CD14-positive monocyte (primary cell): ENCODE results near the gene SCN2B. TPM values are rescaled to one million over a fixed set of nuclear protein-coding genes. Genes with fewer than 3 reads are reported as not detected.
A peak's percentile ranks its signal among the peaks of the same experiment; 100 is the strongest.

Source experiments
- DNase-seq, 3 donors: peaks; one replicate each; pipeline ENCODE4 v3.0.0-alpha.2; 2011 to 2022
- H2AFZ ChIP-seq: 2 replicates; pipeline ENCODE4 v1.6.0; 2012; ENCODE audit warnings: mild to moderate bottlenecking, low read depth, low read length, inconsistent platforms; ENCODE audit not compliant: insufficient read depth, poor library complexity, severe bottlenecking
- H3K27ac ChIP-seq, 2 donors: 1 replicate in 1 of 2; 2 replicates in 1 of 2; pipeline ENCODE4 v1.5.1; 2012 to 2013; ENCODE audit warnings: low read length in 2 of 2, control low read depth in 1 of 2, inconsistent platforms in 1 of 2, low read depth in 1 of 2, mild to moderate bottlenecking in 1 of 2
- H3K27me3 ChIP-seq, 2 donors: one replicate each; pipeline versions ENCODE4 v1.6.0 to v1.6.1; 2011 to 2013; ENCODE audit warnings: low read length in 2 of 2; ENCODE audit not compliant: control insufficient read depth in 2 of 2, insufficient read depth in 2 of 2
- H3K36me3 ChIP-seq, 2 donors: replicated peaks in 1 of 2; 1 replicate in 1 of 2; 2 replicates in 1 of 2; pipeline versions ENCODE4 v1.5.1 to v1.6.1; 2012 to 2013; ENCODE audit warnings: low read length in 2 of 2, control low read depth in 1 of 2, inconsistent platforms in 1 of 2, mild to moderate bottlenecking in 1 of 2; ENCODE audit not compliant: insufficient read depth in 2 of 2, control insufficient read depth in 1 of 2
- H3K4me1 ChIP-seq, 2 donors: 1 replicate in 1 of 2; 2 replicates in 1 of 2; pipeline versions ENCODE4 v1.5.1 to v1.6.1; 2012 to 2013; ENCODE audit warnings: low read length in 2 of 2, control low read depth in 1 of 2, inconsistent platforms in 1 of 2, mild to moderate bottlenecking in 1 of 2, moderate library complexity in 1 of 2; ENCODE audit not compliant: insufficient read depth in 2 of 2, control insufficient read depth in 1 of 2
- H3K4me2 ChIP-seq: replicated peaks from 2 replicates; pipeline ENCODE3; 2012; ENCODE audit warnings: low read length, moderate library complexity, mild to moderate bottlenecking; ENCODE audit not compliant: poor library complexity, severe bottlenecking; ENCODE audit errors: extremely low read depth
- H3K4me3 ChIP-seq, 3 experiments: fragments of 200-600 bp in 1 of 3; sonication (generic) in 1 of 3; replicated peaks in 1 of 3; 1 replicate in 2 of 3; 2 replicates in 1 of 3; pipeline ENCODE4 v1.5.1; 2011 to 2013; ENCODE audit warnings: low read length in 3 of 3, mild to moderate bottlenecking in 3 of 3, control low read depth in 2 of 3, low read depth in 2 of 3, inconsistent platforms in 1 of 3, moderate library complexity in 1 of 3
- H3K79me2 ChIP-seq: 2 replicates; pipeline ENCODE4 v1.6.0; 2012; ENCODE audit warnings: mild to moderate bottlenecking, control low read depth, inconsistent platforms, low read length, moderate library complexity; ENCODE audit not compliant: insufficient read depth
- H3K9ac ChIP-seq: 2 replicates; pipeline ENCODE4 v1.6.0; 2017; ENCODE audit warnings: low read length, mild to moderate bottlenecking; ENCODE audit not compliant: insufficient read depth, poor library complexity, severe bottlenecking
- H3K9me3 ChIP-seq, 2 donors: replicated peaks in 1 of 2; 1 replicate in 1 of 2; 2 replicates in 1 of 2; pipeline versions ENCODE4 v1.5.1 to v1.6.1; 2012 to 2013; ENCODE audit warnings: low read length in 2 of 2, control low read depth in 1 of 2; ENCODE audit not compliant: control insufficient read depth in 1 of 2, insufficient read depth in 1 of 2
- H4K20me1 ChIP-seq: 2 replicates; pipeline ENCODE4 v1.6.0; 2012; ENCODE audit warnings: mild to moderate bottlenecking, low read length, control low read depth, moderate library complexity; ENCODE audit not compliant: insufficient read depth
- H3K27ac Mint-ChIP-seq, 7 donors: one replicate each; pipeline ENCODE4 v1.8.0; 2020; ENCODE audit warnings: mild to moderate bottlenecking in 7 of 7, mixed read lengths in 7 of 7, moderate library complexity in 6 of 7, inconsistent platforms in 2 of 7
- H3K27me3 Mint-ChIP-seq, 3 donors: one replicate each; pipeline ENCODE4 v1.8.0; 2021 to 2022; ENCODE audit warnings: low read depth in 3 of 3, mild to moderate bottlenecking in 3 of 3, mixed read lengths in 3 of 3, moderate library complexity in 3 of 3, inconsistent platforms in 1 of 3
- H3K36me3 Mint-ChIP-seq, 2 donors: one replicate each; pipeline ENCODE4 v1.8.0; 2020; ENCODE audit warnings: mixed read lengths in 2 of 2, inconsistent platforms in 1 of 2, mild to moderate bottlenecking in 1 of 2
- H3K4me1 Mint-ChIP-seq: one replicate; pipeline ENCODE4 v1.8.0; 2020; ENCODE audit warnings: mild to moderate bottlenecking, mixed read lengths
- H3K4me3 Mint-ChIP-seq, 2 donors: one replicate each; pipeline ENCODE4 v1.8.0; 2020; ENCODE audit warnings: mild to moderate bottlenecking in 2 of 2, mixed read lengths in 2 of 2, moderate library complexity in 1 of 2
- H3K9me3 Mint-ChIP-seq, 7 donors: one replicate each; pipeline ENCODE4 v1.8.0; 2020 to 2022; ENCODE audit warnings: mixed read lengths in 7 of 7, mild to moderate bottlenecking in 6 of 7, moderate library complexity in 6 of 7, inconsistent platforms in 2 of 7
- CTCF ChIP-seq: fragments of 200-600 bp; IDR thresholded peaks from one replicate; pipeline ENCODE4 v1.8.0; 2022; ENCODE audit warnings: antibody characterized with exemption, mild to moderate bottlenecking
- WGBS: methylation state at CpG from one replicate; pipeline ENCODE4 v1.1.5; 2013; ENCODE audit warnings: missing lambda C conversion rate; ENCODE audit not compliant: insufficient coverage; 5-methylcytosine and 5-hydroxymethylcytosine counted together
- intact Hi-C, 2 donors: fragments of 100-400 bp; cut with micrococcal nuclease; formaldehyde crosslinking; loops; one replicate each; pipeline versions ENCODE4 v1.15.0 to v1.15.1; 2023
- polyA plus RNA-seq, 3 donors: library from polyadenylated mRNA; depleted of rRNA in 1 of 3; unstranded in 2 of 3; stranded (reverse) in 1 of 3; fragments of 300-500 nt in 2 of 3; fragments of >200 nt in 1 of 3; fragmentation: Illumina TruSeq in 2 of 3; gene quantifications; 1 replicate in 2 of 3; 2 replicates in 1 of 3; pipeline ENCODE4 v1.2.3, GENCODE V29; 2012 to 2021

Gene SCN2B
- polyA plus RNA-seq, 3 donors, result 0.01 TPM; not detected in 2

DNA sequence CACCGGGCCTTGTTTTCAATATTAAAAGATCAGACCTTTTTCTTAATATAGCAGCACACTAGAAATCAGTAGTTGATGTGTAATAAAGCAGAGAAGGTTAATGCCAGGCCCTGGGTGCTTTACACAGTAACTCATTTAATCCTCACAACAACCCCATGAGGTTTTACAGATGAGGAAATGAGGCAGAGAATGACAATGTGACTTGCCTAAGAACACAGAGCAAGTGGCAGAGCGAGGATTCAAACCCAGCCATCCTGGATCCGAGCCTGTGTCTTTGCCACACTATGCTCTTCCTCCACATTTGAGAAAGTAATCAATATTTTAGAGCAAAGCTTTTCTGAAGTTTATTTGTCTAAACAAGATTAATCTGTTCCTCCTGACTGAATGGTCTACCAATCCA, 41.1 kb upstream of the SCN2B start:
- H3K27ac ChIP-seq, result peak overlapping the region; percentile 9 to 82
- peaks cover 99 to 100% of the 10 kb centered on the region in 2 donors for H3K4me1 ChIP-seq
- no CpG with 5 or more reads among the region's 3 CpGs for WGBS
- H3K27me3 ChIP-seq, result no peaks in the 10 kb centered on the region
- peak overlapping the region; percentile 7 for H3K9ac ChIP-seq
- Mint-ChIP-seq H3K36me3 (peaks cover 60 to 79% of the 10 kb centered on the region in 2 donors), H3K27ac (peak overlapping the region; percentile 79 to 95 (median 87)), H3K9me3 (peaks cover 0 to 2% (median 0%) of the 10 kb centered on the region in 7 donors), H3K4me3 (peak overlapping the region; percentile 62 to 88), H3K4me1 (peaks cover 98% of the 10 kb centered on the region), H3K27me3 (peaks cover 0 to 3% (median 1%) of the 10 kb centered on the region in 3 donors)
- peaks cover 4 to 40% of the 10 kb centered on the region in 2 donors for H3K36me3 ChIP-seq
- TF ChIP-seq CTCF, result no peak
- H3K9me3 ChIP-seq, result no peaks in the 10 kb centered on the region
- intact Hi-C loops, result loop anchor here in 1 of 2 donors (10.0 kb wide), 1 partner anchor 73 kb away; no protein-coding TSS in a partner anchor
- peaks cover 15% of the 10 kb centered on the region for H4K20me1 ChIP-seq
- DNase-seq, result peak in 2 of 3 donors; percentile 45 to 55
- peak overlapping the region in 2 of 3 experiments; percentile 4 to 82 for H3K4me3 ChIP-seq
- H3K4me2 ChIP-seq, result peak overlapping the region; percentile 78
- peaks cover 95% of the 10 kb centered on the region for H3K79me2 ChIP-seq
- no peak overlapping the region for H2AFZ ChIP-seq

DNA sequence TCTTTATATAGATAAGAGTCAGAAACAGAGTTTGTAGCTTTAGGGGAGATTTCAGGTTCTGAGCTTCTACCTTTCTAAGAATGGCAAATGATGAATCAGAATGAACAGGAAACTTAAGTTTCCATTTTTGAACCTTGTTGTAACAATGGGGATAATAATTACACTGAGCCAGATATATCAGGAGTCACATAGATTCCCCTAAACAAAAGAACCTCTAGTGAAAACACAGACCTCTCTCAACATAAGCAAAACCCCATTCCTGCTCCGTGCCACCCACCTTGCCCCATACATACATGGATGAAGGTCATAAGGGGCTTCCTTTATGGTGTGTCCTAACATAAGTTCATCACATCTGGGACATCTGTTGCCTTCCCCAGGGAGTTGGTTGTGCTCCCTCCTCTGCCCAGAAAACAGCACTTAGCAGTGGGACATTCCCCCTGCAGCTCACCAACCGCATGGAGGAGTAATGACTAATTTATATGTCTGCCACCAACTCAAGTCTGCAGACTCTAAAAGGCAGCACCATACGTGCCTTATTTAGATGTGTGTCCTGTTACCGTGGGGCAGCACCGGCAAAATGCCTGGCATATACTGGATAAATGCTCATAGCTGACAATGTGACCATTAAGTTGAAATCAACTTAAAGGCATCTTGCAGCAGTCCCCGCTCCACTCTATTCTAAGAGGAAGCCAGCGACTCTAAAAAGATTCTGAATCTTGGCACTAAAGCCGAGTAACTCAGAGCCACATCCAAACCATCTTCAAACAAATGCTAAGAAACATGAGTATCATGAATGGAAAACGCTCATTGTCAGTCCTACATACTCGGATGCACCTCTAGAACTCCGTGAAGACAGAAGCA, 40.4 kb upstream of the SCN2B start:
- H3K27ac Mint-ChIP-seq, result peak overlapping the region; percentile 79 to 95 (median 90)
- Histone ChIP-seq H3K79me2 (peaks cover 95% of the 10 kb centered on the region), H3K9ac (peak overlapping the region; percentile 7), H3K9me3 (no peaks in the 10 kb centered on the region), H3K36me3 (peaks cover 12 to 44% of the 10 kb centered on the region in 2 donors), H2AFZ (no peak overlapping the region), H3K27ac (peak overlapping the region in 1 of 2 donors; percentile 82), H3K4me1 (peaks cover 100% of the 10 kb centered on the region in 2 donors), H4K20me1 (peaks cover 15% of the 10 kb centered on the region), H3K4me3 (peak overlapping the region in 2 of 3 experiments; percentile 35 to 82), H3K4me2 (peak overlapping the region; percentile 78), H3K27me3 (no peaks in the 10 kb centered on the region)
- WGBS, result no CpG with 5 or more reads among the region's 11 CpGs
- H3K9me3 Mint-ChIP-seq, result peaks cover 0 to 2% (median 0%) of the 10 kb centered on the region in 7 donors
- DNase-seq, result peak in 1 of 3 donors; percentile 58
- intact Hi-C loops, result loop anchor here in 1 of 2 donors (10.0 kb wide), 1 partner anchor 72 kb away; no protein-coding TSS in a partner anchor
- H3K4me3 Mint-ChIP-seq, result peak overlapping the region; percentile 62 to 88
- peaks cover 60 to 79% of the 10 kb centered on the region in 2 donors for H3K36me3 Mint-ChIP-seq
- peaks cover 0 to 3% (median 1%) of the 10 kb centered on the region in 3 donors for H3K27me3 Mint-ChIP-seq
- peaks cover 98% of the 10 kb centered on the region for H3K4me1 Mint-ChIP-seq
- no peak for TF ChIP-seq CTCF
